ENCODE results near the gene GALP.
"Not testable (repeated sequence)": the region's sequence is repeated elsewhere in the genome, so short reads cannot be mapped to it uniquely, and the experiment has no call there.

The GALP gene

GRCh38 chr19:56148096-56148495 lies 27.7 kb upstream of the GALP start:
- no peak overlapping the region for H3K27ac ChIP-seq
- TF ChIP-seq CTCF (conservative IDR thresholded peaks at IDR 0.05), result no peak
- TF ChIP-seq ZFX (IDR thresholded peaks at IDR 0.05), result no peak

GRCh38 chr19:56148955-56149655 lies 26.7 kb upstream of the GALP start:
- H3K27ac ChIP-seq, result not testable (repeated sequence)

GRCh38 chr19:56149656-56150038 lies 26.2 kb upstream of the GALP start:
- TF ChIP-seq CTCF (conservative IDR thresholded peaks at IDR 0.05) (no peak), ZFX (IDR thresholded peaks at IDR 0.05) (no peak)
- no peak overlapping the region for H3K27ac ChIP-seq

- H3K27ac ChIP-seq, result no peak overlapping the region
- TF ChIP-seq CTCF (conservative IDR thresholded peaks at IDR 0.05) (no peak), ZFX (IDR thresholded peaks at IDR 0.05) (no peak)
Measured at GRCh38 chr19:56150358-56150757, 25.4 kb upstream of the GALP start.

GRCh38 chr19:56152644-56153043 lies 23.2 kb upstream of the GALP start:
- no peak for TF ChIP-seq CTCF (conservative IDR thresholded peaks at IDR 0.05)
- no peak for TF ChIP-seq ZFX (IDR thresholded peaks at IDR 0.05)
- H3K27ac ChIP-seq, result no peak overlapping the region

- TF ChIP-seq CTCF (conservative IDR thresholded peaks at IDR 0.05), result no peak
- TF ChIP-seq ZFX (IDR thresholded peaks at IDR 0.05), result no peak
- H3K27ac ChIP-seq, result no peak overlapping the region
Measured at GRCh38 chr19:56153507-56153906, 22.3 kb upstream of the GALP start.

GRCh38 chr19:56155124-56155687 lies 20.6 kb upstream of the GALP start:
- H3K27ac ChIP-seq, result no peak overlapping the region
- TF ChIP-seq ZFX (IDR thresholded peaks at IDR 0.05) (no peak), CTCF (conservative IDR thresholded peaks at IDR 0.05) (no peak; the same call in 1 of the 2 replicates)

- TF ChIP-seq ZFX (IDR thresholded peaks at IDR 0.05) (no peak), CTCF (conservative IDR thresholded peaks at IDR 0.05) (no peak)
- H3K27ac ChIP-seq, result no peak overlapping the region
Measured at GRCh38 chr19:56156768-56157167, 19.0 kb upstream of the GALP start.
